ENCODE measurements around the gene TAS2R1.

DNA sequence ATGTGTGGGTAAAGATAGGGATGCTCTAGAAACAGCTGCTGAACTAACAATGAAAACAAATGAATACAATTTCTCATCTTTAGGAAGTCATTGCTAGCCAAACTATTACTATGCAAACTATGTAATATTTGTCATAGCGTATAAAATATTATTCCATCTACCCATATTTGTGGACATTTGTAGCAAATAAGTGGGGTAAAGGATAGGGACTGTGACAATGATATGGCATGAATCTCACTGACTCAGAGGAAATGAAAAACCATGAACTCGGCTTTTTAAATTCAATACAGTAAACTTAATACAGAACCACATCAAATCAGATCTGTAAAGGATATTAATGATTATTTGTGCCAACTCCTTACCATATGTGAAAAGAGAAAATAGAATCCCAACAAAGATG, 16.7 kb upstream of the TAS2R1 start:
- TF ChIP-seq SIX5 (IDR thresholded peaks at IDR 0.05; ENCODE audit: low read depth, low read length, severe bottlenecking) (no peak), JUND (IDR thresholded peaks at IDR 0.05; ENCODE audit: low read depth, low read length) (no peak), TAF1 (IDR thresholded peaks at IDR 0.05; ENCODE audit: borderline replicate concordance, low read depth, low read length) (no peak), EP300 (IDR thresholded peaks at IDR 0.05; ENCODE audit: borderline replicate concordance in 1 of 2, control insufficient read depth in 1 of 2, low read depth in 2 of 2, low read length in 2 of 2) (no peak)
- TF ChIP-seq, protein P1, sequence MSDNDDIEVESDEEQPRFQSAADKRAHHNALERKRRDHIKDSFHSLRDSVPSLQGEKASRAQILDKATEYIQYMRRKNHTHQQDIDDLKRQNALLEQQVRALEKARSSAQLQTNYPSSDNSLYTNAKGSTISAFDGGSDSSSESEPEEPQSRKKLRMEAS (IDR thresholded peaks at IDR 0.05; ENCODE audit: low read depth, low read length): no peak
- TF ChIP-seq, protein P2, sequence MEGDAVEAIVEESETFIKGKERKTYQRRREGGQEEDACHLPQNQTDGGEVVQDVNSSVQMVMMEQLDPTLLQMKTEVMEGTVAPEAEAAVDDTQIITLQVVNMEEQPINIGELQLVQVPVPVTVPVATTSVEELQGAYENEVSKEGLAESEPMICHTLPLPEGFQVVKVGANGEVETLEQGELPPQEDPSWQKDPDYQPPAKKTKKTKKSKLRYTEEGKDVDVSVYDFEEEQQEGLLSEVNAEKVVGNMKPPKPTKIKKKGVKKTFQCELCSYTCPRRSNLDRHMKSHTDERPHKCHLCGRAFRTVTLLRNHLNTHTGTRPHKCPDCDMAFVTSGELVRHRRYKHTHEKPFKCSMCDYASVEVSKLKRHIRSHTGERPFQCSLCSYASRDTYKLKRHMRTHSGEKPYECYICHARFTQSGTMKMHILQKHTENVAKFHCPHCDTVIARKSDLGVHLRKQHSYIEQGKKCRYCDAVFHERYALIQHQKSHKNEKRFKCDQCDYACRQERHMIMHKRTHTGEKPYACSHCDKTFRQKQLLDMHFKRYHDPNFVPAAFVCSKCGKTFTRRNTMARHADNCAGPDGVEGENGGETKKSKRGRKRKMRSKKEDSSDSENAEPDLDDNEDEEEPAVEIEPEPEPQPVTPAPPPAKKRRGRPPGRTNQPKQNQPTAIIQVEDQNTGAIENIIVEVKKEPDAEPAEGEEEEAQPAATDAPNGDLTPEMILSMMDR (IDR thresholded peaks at IDR 0.05 in 2 of 3, conservative IDR thresholded peaks at IDR 0.05 in 1 of 3; ENCODE audit: control insufficient read depth in 2 of 3, extremely low read depth in 1 of 3, insufficient read depth in 1 of 3, low read depth in 3 of 3, low read length in 3 of 3): no peak
- TF ChIP-seq, protein P3, sequence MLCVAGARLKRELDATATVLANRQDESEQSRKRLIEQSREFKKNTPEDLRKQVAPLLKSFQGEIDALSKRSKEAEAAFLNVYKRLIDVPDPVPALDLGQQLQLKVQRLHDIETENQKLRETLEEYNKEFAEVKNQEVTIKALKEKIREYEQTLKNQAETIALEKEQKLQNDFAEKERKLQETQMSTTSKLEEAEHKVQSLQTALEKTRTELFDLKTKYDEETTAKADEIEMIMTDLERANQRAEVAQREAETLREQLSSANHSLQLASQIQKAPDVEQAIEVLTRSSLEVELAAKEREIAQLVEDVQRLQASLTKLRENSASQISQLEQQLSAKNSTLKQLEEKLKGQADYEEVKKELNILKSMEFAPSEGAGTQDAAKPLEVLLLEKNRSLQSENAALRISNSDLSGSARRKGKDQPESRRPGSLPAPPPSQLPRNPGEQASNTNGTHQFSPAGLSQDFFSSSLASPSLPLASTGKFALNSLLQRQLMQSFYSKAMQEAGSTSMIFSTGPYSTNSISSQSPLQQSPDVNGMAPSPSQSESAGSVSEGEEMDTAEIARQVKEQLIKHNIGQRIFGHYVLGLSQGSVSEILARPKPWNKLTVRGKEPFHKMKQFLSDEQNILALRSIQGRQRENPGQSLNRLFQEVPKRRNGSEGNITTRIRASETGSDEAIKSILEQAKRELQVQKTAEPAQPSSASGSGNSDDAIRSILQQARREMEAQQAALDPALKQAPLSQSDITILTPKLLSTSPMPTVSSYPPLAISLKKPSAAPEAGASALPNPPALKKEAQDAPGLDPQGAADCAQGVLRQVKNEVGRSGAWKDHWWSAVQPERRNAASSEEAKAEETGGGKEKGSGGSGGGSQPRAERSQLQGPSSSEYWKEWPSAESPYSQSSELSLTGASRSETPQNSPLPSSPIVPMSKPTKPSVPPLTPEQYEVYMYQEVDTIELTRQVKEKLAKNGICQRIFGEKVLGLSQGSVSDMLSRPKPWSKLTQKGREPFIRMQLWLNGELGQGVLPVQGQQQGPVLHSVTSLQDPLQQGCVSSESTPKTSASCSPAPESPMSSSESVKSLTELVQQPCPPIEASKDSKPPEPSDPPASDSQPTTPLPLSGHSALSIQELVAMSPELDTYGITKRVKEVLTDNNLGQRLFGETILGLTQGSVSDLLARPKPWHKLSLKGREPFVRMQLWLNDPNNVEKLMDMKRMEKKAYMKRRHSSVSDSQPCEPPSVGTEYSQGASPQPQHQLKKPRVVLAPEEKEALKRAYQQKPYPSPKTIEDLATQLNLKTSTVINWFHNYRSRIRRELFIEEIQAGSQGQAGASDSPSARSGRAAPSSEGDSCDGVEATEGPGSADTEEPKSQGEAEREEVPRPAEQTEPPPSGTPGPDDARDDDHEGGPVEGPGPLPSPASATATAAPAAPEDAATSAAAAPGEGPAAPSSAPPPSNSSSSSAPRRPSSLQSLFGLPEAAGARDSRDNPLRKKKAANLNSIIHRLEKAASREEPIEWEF (IDR thresholded peaks at IDR 0.05; ENCODE audit: insufficient replicate concordance, low read depth, low read length): no peak
